Spleen (tissue), 11 donors: ENCODE measurements around the gene CA12. TPM values are rescaled to one million over a fixed set of nuclear protein-coding genes. Genes with fewer than 3 reads are reported as not detected.
A peak's percentile ranks its signal among the peaks of the same experiment; 100 is the strongest.

Source experiments
- DNase-seq: peaks from one replicate; pipeline ENCODE4 v3.0.0-alpha.2; 2020
- H3K27ac ChIP-seq, 8 donors: fragments of 200-600 bp; sonication (generic) in 7 of 8; 1 replicate in 4 of 8; 2 replicates in 4 of 8; pipeline versions ENCODE4 v1.5.0 to v1.8.0; 2016 to 2021; ENCODE audit warnings: inconsistent platforms in 4 of 8, mild to moderate bottlenecking in 4 of 8, moderate library complexity in 1 of 8
- H3K27me3 ChIP-seq, 7 donors: fragments of 200-600 bp; sonication (generic) in 6 of 7; replicated peaks in 1 of 7; 1 replicate in 4 of 7; 2 replicates in 3 of 7; pipeline versions ENCODE4 v1.5.0 to v1.8.0; 2016 to 2021; ENCODE audit warnings: inconsistent platforms in 3 of 7, mild to moderate bottlenecking in 1 of 7
- H3K36me3 ChIP-seq, 6 donors: fragments of 200-600 bp; sonication (generic) in 5 of 6; 1 replicate in 4 of 6; 2 replicates in 2 of 6; pipeline versions ENCODE4 v1.5.0 to v1.8.0; 2016 to 2021; ENCODE audit warnings: inconsistent platforms in 2 of 6
- H3K4me1 ChIP-seq, 6 donors: fragments of 200-600 bp; sonication (generic) in 5 of 6; 1 replicate in 3 of 6; 2 replicates in 3 of 6; pipeline versions ENCODE4 v1.5.0 to v1.8.0; 2016 to 2021; ENCODE audit warnings: inconsistent platforms in 3 of 6
- H3K4me3 ChIP-seq, 8 donors: fragments of 200-600 bp; sonication (generic) in 7 of 8; 1 replicate in 4 of 8; 2 replicates in 4 of 8; pipeline versions ENCODE4 v1.5.0 to v1.8.0; 2016 to 2021; ENCODE audit warnings: inconsistent platforms in 4 of 8, mild to moderate bottlenecking in 4 of 8, moderate library complexity in 2 of 8
- H3K9me3 ChIP-seq, 8 donors: fragments of 200-600 bp; sonication (generic) in 7 of 8; 1 replicate in 4 of 8; 2 replicates in 4 of 8; pipeline versions ENCODE4 v1.5.0 to v1.8.0; 2016 to 2021; ENCODE audit warnings: inconsistent platforms in 4 of 8
- POLR2A ChIP-seq, 3 donors: fragments of 450-650 bp; IDR thresholded peaks; one replicate each; pipeline ENCODE4 v1.5.1; 2017; ENCODE audit warnings: antibody characterized with exemption in 3 of 3, mild to moderate bottlenecking in 1 of 3
- POLR2AphosphoS5 ChIP-seq, 3 donors: sonication (generic); formaldehyde crosslinking; IDR thresholded peaks; one replicate each; pipeline ENCODE4 v1.5.1; 2017; ENCODE audit warnings: antibody characterized with exemption in 3 of 3
- WGBS, 5 donors: extraction: QIAGEN DNeasy Blood & Tissue Kit in 3 of 5; methylation state at CpG; one replicate each; pipeline versions ENCODE4 v1.1.5 to v1.1.7; 2013 to 2018; 5-methylcytosine and 5-hydroxymethylcytosine counted together
- intact Hi-C: fragments of 100-400 bp; cut with DNase I; formaldehyde crosslinking; loops from one replicate; pipeline ENCODE4 v1.15.0; 2023; ENCODE audit warnings: low total_unique reads
- polyA plus RNA-seq, 3 donors: library from polyadenylated mRNA; stranded (reverse); fragments of 200-250 nt; gene quantifications; one replicate each; pipeline ENCODE4 v1.2.1, GENCODE V29; 2013
- total RNA-seq, 7 donors: library from RNA; depleted of rRNA in 3 of 7; stranded (reverse); fragments of >200 nt in 3 of 7; fragmentation: NEBNext Ultra II Directional in 4 of 7; extraction: Animal tissue kit (Norgen Biotek cat#: 25700) in 4 of 7; gene quantifications; one replicate each; pipeline versions ENCODE4 v1.1.0 to v1.2.1, GENCODE V29; 2016 to 2021
- TF ChIP-seq, protein P1 (sequence below), 11 experiments: fragments of 200-600 bp in 7 of 11; fragments of 450-650 bp in 4 of 11; sonication (generic) in 4 of 11; IDR thresholded peaks in 8 of 11; conservative IDR thresholded peaks in 3 of 11; 1 replicate in 7 of 11; 2 replicates in 4 of 11; pipeline versions ENCODE4 v1.4.0 to v1.8.0; 2016 to 2021; ENCODE audit warnings: antibody characterized with exemption in 11 of 11, inconsistent platforms in 4 of 11, mild to moderate bottlenecking in 1 of 11
- donor health status: healthy with polysubstance abuse.
- donor health status: DM: no; HTN: no; CAD: no; lungs with moderate emphysema.
- donor health status: DM: no; HTN: no; CAD: no.
- donor health status: Bipolar disorder and iron deficiency.
- donor health status: healthy.
- donor health status: DM: no; HTN: no; CAD: no.
- donor health status: DM: yes; HTN: yes; CAD: no.

Gene CA12
- total and polyA plus RNA-seq, 10 donors: 0.02 to 3.3 (median 0.42) TPM

GRCh38 chr15:63295341-63295740 is 86.3 kb downstream of the CA12 start:
- peak overlapping the region in 3 of 8 donors; percentile 27 to 66 (median 41) for H3K27ac ChIP-seq
- intact Hi-C loops: no loop called here
- TF ChIP-seq, protein P1, sequence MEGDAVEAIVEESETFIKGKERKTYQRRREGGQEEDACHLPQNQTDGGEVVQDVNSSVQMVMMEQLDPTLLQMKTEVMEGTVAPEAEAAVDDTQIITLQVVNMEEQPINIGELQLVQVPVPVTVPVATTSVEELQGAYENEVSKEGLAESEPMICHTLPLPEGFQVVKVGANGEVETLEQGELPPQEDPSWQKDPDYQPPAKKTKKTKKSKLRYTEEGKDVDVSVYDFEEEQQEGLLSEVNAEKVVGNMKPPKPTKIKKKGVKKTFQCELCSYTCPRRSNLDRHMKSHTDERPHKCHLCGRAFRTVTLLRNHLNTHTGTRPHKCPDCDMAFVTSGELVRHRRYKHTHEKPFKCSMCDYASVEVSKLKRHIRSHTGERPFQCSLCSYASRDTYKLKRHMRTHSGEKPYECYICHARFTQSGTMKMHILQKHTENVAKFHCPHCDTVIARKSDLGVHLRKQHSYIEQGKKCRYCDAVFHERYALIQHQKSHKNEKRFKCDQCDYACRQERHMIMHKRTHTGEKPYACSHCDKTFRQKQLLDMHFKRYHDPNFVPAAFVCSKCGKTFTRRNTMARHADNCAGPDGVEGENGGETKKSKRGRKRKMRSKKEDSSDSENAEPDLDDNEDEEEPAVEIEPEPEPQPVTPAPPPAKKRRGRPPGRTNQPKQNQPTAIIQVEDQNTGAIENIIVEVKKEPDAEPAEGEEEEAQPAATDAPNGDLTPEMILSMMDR (IDR thresholded peaks at IDR 0.05 in 8 of 11, conservative IDR thresholded peaks at IDR 0.05 in 3 of 11): no peak
- TF ChIP-seq POLR2A (IDR thresholded peaks at IDR 0.05) (no peak), POLR2AphosphoS5 (IDR thresholded peaks at IDR 0.05) (no peak)
- peaks cover 0 to 52% (median 0%) of the 10 kb centered on the region in 6 donors for H3K36me3 ChIP-seq
- H3K27me3 ChIP-seq: no peaks in the 10 kb centered on the region
- no peak overlapping the region for H3K4me3 ChIP-seq
- H3K4me1 ChIP-seq: peaks cover 0 to 71% (median 24%) of the 10 kb centered on the region in 6 donors
- no peak for DNase-seq
- H3K9me3 ChIP-seq: no peaks in the 10 kb centered on the region

GRCh38 chr15:63294359-63294758 is 87.3 kb downstream of the CA12 start:
- no peak overlapping the region for H3K4me3 ChIP-seq
- peak overlapping the region in 4 of 8 donors; percentile 22 to 66 (median 46) for H3K27ac ChIP-seq
- intact Hi-C loops: no loop called here
- no peaks in the 10 kb centered on the region for H3K27me3 ChIP-seq
- DNase-seq: no peak
- peaks cover 0 to 79% (median 24%) of the 10 kb centered on the region in 6 donors for H3K4me1 ChIP-seq
- WGBS, 5 donors: 70 to 92% (median 72%) methylated on average over 3 of the region's 3 CpGs
- TF ChIP-seq POLR2AphosphoS5 (IDR thresholded peaks at IDR 0.05): peak in 1 of 3 donors; percentile 55
- TF ChIP-seq POLR2A (IDR thresholded peaks at IDR 0.05): no peak
- TF ChIP-seq, protein P1 (IDR thresholded peaks at IDR 0.05 in 8 of 11, conservative IDR thresholded peaks at IDR 0.05 in 3 of 11): no peak
- peaks cover 0 to 52% (median 0%) of the 10 kb centered on the region in 6 donors for H3K36me3 ChIP-seq
- H3K9me3 ChIP-seq: no peaks in the 10 kb centered on the region

DNA sequence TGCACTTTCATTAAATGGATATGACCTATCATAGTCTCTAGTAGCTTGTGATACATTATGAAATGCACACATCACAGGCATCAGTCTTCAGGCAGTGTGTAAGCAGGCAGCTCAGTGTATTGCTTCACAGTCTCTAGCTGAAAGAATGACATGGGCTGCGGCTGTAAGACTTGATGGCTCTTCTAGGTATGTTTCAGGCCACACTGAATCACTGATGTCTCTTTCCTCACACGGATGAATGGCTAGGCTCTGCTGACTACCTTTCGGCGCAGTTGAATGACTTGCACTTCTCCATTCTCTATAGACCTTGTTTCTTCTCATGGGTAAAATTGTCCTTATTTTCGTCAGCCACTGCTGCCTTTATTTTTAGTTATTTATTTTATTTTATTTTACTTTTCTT is 88.9 kb downstream of the CA12 start:
- H3K9me3 ChIP-seq: no peaks in the 10 kb centered on the region
- intact Hi-C loops: no loop called here
- TF ChIP-seq, protein P1 (IDR thresholded peaks at IDR 0.05 in 8 of 11, conservative IDR thresholded peaks at IDR 0.05 in 3 of 11): no peak
- TF ChIP-seq POLR2A (IDR thresholded peaks at IDR 0.05) (no peak), POLR2AphosphoS5 (IDR thresholded peaks at IDR 0.05) (no peak)
- 79 to 86% (median 81%) methylated on average over 5 of the region's 5 CpGs for WGBS, 5 donors
- peaks cover 0 to 95% (median 34%) of the 10 kb centered on the region in 6 donors for H3K4me1 ChIP-seq
- peaks cover 0 to 45% (median 3%) of the 10 kb centered on the region in 6 donors for H3K36me3 ChIP-seq
- no peak overlapping the region for H3K4me3 ChIP-seq
- no peak for DNase-seq
- peak overlapping the region in 5 of 8 donors; percentile 11 to 66 (median 51) for H3K27ac ChIP-seq
- no peaks in the 10 kb centered on the region for H3K27me3 ChIP-seq

- no peaks in the 10 kb centered on the region for H3K27me3 ChIP-seq
- peak overlapping the region in 6 of 8 donors; percentile 39 to 66 (median 58) for H3K27ac ChIP-seq
- intact Hi-C loops: no loop called here
- H3K36me3 ChIP-seq: peaks cover 0 to 47% (median 7%) of the 10 kb centered on the region in 6 donors
- no peak for TF ChIP-seq POLR2AphosphoS5 (IDR thresholded peaks at IDR 0.05)
- TF ChIP-seq POLR2A (IDR thresholded peaks at IDR 0.05): no peak
- TF ChIP-seq, protein P1 (IDR thresholded peaks at IDR 0.05 in 8 of 11, conservative IDR thresholded peaks at IDR 0.05 in 3 of 11): no peak
- WGBS, 5 donors: 90 to 94% (median 91%) methylated on average over 3 of the region's 3 CpGs
- no peaks in the 10 kb centered on the region for H3K9me3 ChIP-seq
- DNase-seq: no peak
- H3K4me1 ChIP-seq: peaks cover 0 to 96% (median 35%) of the 10 kb centered on the region in 6 donors
- H3K4me3 ChIP-seq: no peak overlapping the region
Measured at GRCh38 chr15:63292241-63292640, 89.4 kb downstream of the CA12 start.
